IMR-90 (cell line): ENCODE measurements around the gene GTF2H3. TPM values are rescaled to one million over a fixed set of nuclear protein-coding genes. Genes with fewer than 3 reads are reported as not detected.

ENCODE experiments used
- ATAC-seq: fragments of 200-7000 bp; cut with Tn5 transposase; 2 replicates; pipeline ENCODE4 v1.9.1; 2020; ENCODE audit warnings: low read depth, mild to moderate bottlenecking, moderate library complexity
- BruUV-seq: library from RNA; stranded (reverse); fragments of 400-500 nt; replicated peaks from 2 replicates; lab custom pipeline; 2021; lab: Mats Ljungman, UMichigan
- CTCF ChIA-PET: fragments of 300-600 bp; formaldehyde crosslinking; extraction: SDS; loops from one replicate; lab custom pipeline; 2021; ENCODE audit warnings: antibody characterized with exemption; lab: Yijun Ruan, JAX
- POLR2A ChIA-PET: fragments of 300-600 bp; sonication (Branson Sonifier 250); formaldehyde crosslinking; loops from one replicate; lab custom pipeline; 2022; ENCODE audit warnings: antibody characterized with exemption; ENCODE audit not compliant: unreplicated experiment; lab: Charles Lee
- DNase-seq: peaks from one replicate; pipeline ENCODE4 v3.0.0; 2013
- H2AFZ ChIP-seq: replicated peaks from 2 replicates; pipeline ENCODE3; 2013; ENCODE audit warnings: low read length, mild to moderate bottlenecking; ENCODE audit not compliant: poor library complexity
- H2AK5ac ChIP-seq: 2 replicates; pipeline ENCODE4 v1.6.1; 2013; ENCODE audit warnings: low read depth, low read length, inconsistent platforms
- H2AK9ac ChIP-seq: replicated peaks from 2 replicates; pipeline ENCODE3; 2013; ENCODE audit warnings: mild to moderate bottlenecking, low read depth, low read length, moderate library complexity; ENCODE audit not compliant: poor library complexity
- H2BK120ac ChIP-seq: 2 replicates; pipeline ENCODE4 v1.6.1; 2013; ENCODE audit warnings: low read depth, low read length, inconsistent platforms
- H2BK15ac ChIP-seq: 3 replicates; pipeline ENCODE4 v1.6.1; 2013; ENCODE audit warnings: low read depth, low read length, inconsistent platforms
- H2BK20ac ChIP-seq: 2 replicates; pipeline ENCODE4 v1.6.1; 2013; ENCODE audit warnings: low read depth, mild to moderate bottlenecking, inconsistent platforms, low read length, moderate library complexity
- H2BK5ac ChIP-seq: 2 replicates; pipeline ENCODE4 v1.6.1; 2013; ENCODE audit warnings: mild to moderate bottlenecking, low read depth, low read length, inconsistent platforms; ENCODE audit not compliant: poor library complexity, severe bottlenecking
- H3K14ac ChIP-seq: replicated peaks from 2 replicates; pipeline ENCODE4 v1.6.1; 2013; ENCODE audit warnings: low read depth, low read length, inconsistent platforms
- H3K18ac ChIP-seq: 2 replicates; pipeline ENCODE4 v1.6.1; 2013; ENCODE audit warnings: low read depth, low read length, control low read depth
- H3K23ac ChIP-seq: 2 replicates; pipeline ENCODE4 v1.6.1; 2013; ENCODE audit warnings: low read depth, low read length, inconsistent platforms
- H3K27ac ChIP-seq: 2 replicates; pipeline ENCODE4 v1.5.1; 2013; ENCODE audit warnings: mild to moderate bottlenecking, control low read depth, low read length; ENCODE audit not compliant: insufficient read depth
- H3K27me3 ChIP-seq: 2 replicates; pipeline ENCODE4 v1.6.1; 2013; ENCODE audit warnings: low read length; ENCODE audit not compliant: control insufficient read depth, insufficient read depth
- H3K36me3 ChIP-seq: 2 replicates; pipeline ENCODE4 v1.6.1; 2013; ENCODE audit warnings: low read length, mixed read lengths; ENCODE audit not compliant: control insufficient read depth, insufficient read depth
- H3K4ac ChIP-seq: 2 replicates; pipeline ENCODE4 v1.6.1; 2013; ENCODE audit warnings: low read depth, low read length, inconsistent platforms
- H3K4me1 ChIP-seq: 2 replicates; pipeline ENCODE4 v1.6.1; 2013; ENCODE audit warnings: low read length, mixed read lengths; ENCODE audit not compliant: control insufficient read depth, insufficient read depth
- H3K4me2 ChIP-seq: 2 replicates; pipeline ENCODE4 v1.6.1; 2013; ENCODE audit warnings: low read depth, mild to moderate bottlenecking, control low read depth, low read length, moderate library complexity
- H3K4me3 ChIP-seq: 2 replicates; pipeline ENCODE4 v1.5.1; 2013; ENCODE audit warnings: low read depth, mild to moderate bottlenecking, control low read depth, low read length, moderate library complexity; ENCODE audit not compliant: insufficient read depth
- H3K56ac ChIP-seq: 2 replicates; pipeline ENCODE4 v1.6.1; 2013; ENCODE audit warnings: low read length, inconsistent platforms; ENCODE audit not compliant: insufficient read depth; ENCODE audit errors: extremely low read depth
- H3K79me1 ChIP-seq, 2 experiments: 2 replicates each; pipeline ENCODE4 v1.6.1; 2013; ENCODE audit warnings: low read length in 2 of 2, inconsistent platforms in 1 of 2, low read depth in 1 of 2
- H3K9ac ChIP-seq: 2 replicates; pipeline ENCODE4 v1.6.1; 2013; ENCODE audit warnings: low read depth, low read length, control low read depth
- H3K9me1 ChIP-seq: 2 replicates; pipeline ENCODE4 v1.6.1; 2013; ENCODE audit warnings: low read length, inconsistent platforms; ENCODE audit not compliant: insufficient read depth
- H3K9me3 ChIP-seq: 2 replicates; pipeline ENCODE4 v1.6.1; 2013; ENCODE audit warnings: low read length; ENCODE audit not compliant: control insufficient read depth, insufficient read depth
- H4K20me1 ChIP-seq: 2 replicates; pipeline ENCODE4 v1.6.1; 2013; ENCODE audit warnings: low read length, inconsistent platforms; ENCODE audit not compliant: insufficient read depth
- H4K5ac ChIP-seq: 2 replicates; pipeline ENCODE4 v1.6.1; 2013; ENCODE audit warnings: mild to moderate bottlenecking, low read depth, low read length, control low read depth
- H4K8ac ChIP-seq, 2 experiments: 2 replicates each; pipeline ENCODE4 v1.6.1; 2013; ENCODE audit warnings: low read depth in 2 of 2, low read length in 2 of 2, control low read depth in 1 of 2, inconsistent platforms in 1 of 2
- H4K91ac ChIP-seq: 2 replicates; pipeline ENCODE4 v1.6.1; 2013; ENCODE audit warnings: low read depth, low read length, inconsistent platforms; ENCODE audit not compliant: insufficient read depth
- BHLHE40 ChIP-seq: fragments of 150-350 bp; IDR thresholded peaks from 2 replicates; pipeline ENCODE4 v1.6.1; 2016; ENCODE audit warnings: mild to moderate bottlenecking, low read depth, low read length
- CEBPB ChIP-seq: IDR thresholded peaks from 2 replicates; pipeline ENCODE4 v1.6.1; 2012; ENCODE audit warnings: low read depth, low read length, improper control_type of control experiment
- CHD1 ChIP-seq: IDR thresholded peaks from 2 replicates; pipeline ENCODE4 v1.6.1; 2012; ENCODE audit warnings: low read depth, low read length, improper control_type of control experiment
- MAZ ChIP-seq: IDR thresholded peaks from 2 replicates; pipeline ENCODE4 v1.6.1; 2012; ENCODE audit warnings: low read depth, mild to moderate bottlenecking, low read length, improper control_type of control experiment, moderate library complexity, borderline replicate concordance
- MXI1 ChIP-seq: IDR thresholded peaks from 2 replicates; pipeline ENCODE4 v1.6.1; 2012; ENCODE audit warnings: low read depth, mild to moderate bottlenecking, low read length, moderate library complexity, borderline replicate concordance
- NFE2L2 ChIP-seq: fragments of 150-350 bp; IDR thresholded peaks from 2 replicates; pipeline ENCODE4 v1.6.1; 2016; ENCODE audit warnings: low read depth, mild to moderate bottlenecking, low read length
- POLR2A ChIP-seq: IDR thresholded peaks from 2 replicates; pipeline ENCODE4 v1.6.1; 2012; ENCODE audit warnings: mild to moderate bottlenecking, low read depth, low read length
- RAD21 ChIP-seq: IDR thresholded peaks from 2 replicates; pipeline ENCODE4 v1.6.1; 2012; ENCODE audit warnings: low read length, improper control_type of control experiment
- RFX5 ChIP-seq: IDR thresholded peaks from 2 replicates; pipeline ENCODE4 v1.8.0; 2012; ENCODE audit warnings: low read depth, mild to moderate bottlenecking, low read length, moderate library complexity
- SMC3 ChIP-seq: fragments of 150-350 bp; IDR thresholded peaks from 2 replicates; pipeline ENCODE4 v1.6.1; 2016; ENCODE audit warnings: low read depth, mild to moderate bottlenecking, antibody characterized with exemption, low read length, moderate library complexity
- WGBS, 2 experiments: methylation state at CpG; one replicate each; pipeline versions ENCODE4 v1.1.5 to v1.1.7; 2013; ENCODE audit warnings: missing lambda C conversion rate in 2 of 2; ENCODE audit not compliant: insufficient read length in 1 of 2; ENCODE audit errors: extremely low coverage in 2 of 2; 5-methylcytosine and 5-hydroxymethylcytosine counted together
- dilution Hi-C: fragments of 300-500 bp; cut with HindIII; formaldehyde crosslinking; loops from one replicate; pipeline ENCODE4 v1.14.3; 2018; ENCODE audit warnings: low sequenced_read_pairs; ENCODE audit not compliant: unreplicated experiment
- in situ Hi-C: fragments of 300-500 bp; cut with MboI; formaldehyde crosslinking; loops from 3 replicates; pipeline ENCODE4 v1.14.3; 2019; ENCODE audit warnings: low sequenced_read_pairs, inconsistent platforms, mixed read lengths
- intact Hi-C: fragments of 100-400 bp; cut with micrococcal nuclease; formaldehyde crosslinking; loops from 2 replicates; pipeline ENCODE4 v1.10.0; 2022
- polyA plus RNA-seq, 3 experiments: library from polyadenylated mRNA; depleted of rRNA; stranded (reverse); fragments of >200 nt; gene quantifications; 2 replicates each; pipeline ENCODE4 v1.2.3, GENCODE V29; 2012; ENCODE audit warnings: low replicate concordance in 1 of 3
- total RNA-seq: library from RNA; depleted of rRNA; stranded (reverse); fragments of >200 nt; gene quantifications from 2 replicates; pipeline ENCODE4 v1.2.3, GENCODE V29; 2012
- TF ChIP-seq, protein P1 (sequence below): fragments of 150-350 bp; IDR thresholded peaks from 2 replicates; pipeline ENCODE4 v1.6.1; 2017; ENCODE audit warnings: mild to moderate bottlenecking, antibody characterized with exemption, low read length, low read depth

The GTF2H3 gene
- total and polyA plus RNA-seq, 2 of the 4 experiments (the other 2 are of a cell fraction), result 22.2 to 80.3 TPM

DNA sequence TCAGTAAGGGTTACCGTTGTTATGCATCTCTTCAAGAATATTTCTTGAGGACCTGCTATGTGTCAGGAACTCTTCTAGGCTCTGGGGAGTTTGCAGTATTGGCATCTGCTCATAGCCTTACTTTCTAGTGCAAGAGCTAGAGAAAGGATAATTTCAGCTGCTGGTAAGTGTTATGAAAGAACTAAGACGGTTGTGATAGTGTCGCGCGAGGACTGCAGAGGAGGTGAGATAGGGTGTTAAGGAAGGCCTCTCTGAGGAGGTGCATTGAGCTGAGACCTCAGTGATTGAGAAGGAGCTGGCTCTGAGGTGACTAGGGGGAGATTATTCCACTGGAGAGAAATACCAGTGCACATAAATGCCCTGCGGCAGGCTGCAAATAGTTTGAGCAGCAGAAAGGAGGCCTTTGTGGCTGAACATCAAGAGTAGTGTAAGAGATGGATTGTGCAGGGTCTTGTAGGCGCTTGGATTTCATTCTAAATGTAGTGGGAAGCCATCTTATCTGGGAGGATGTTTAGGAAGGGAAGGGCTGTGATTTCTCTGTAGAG is 30.9 kb upstream of the GTF2H3 start:
- no peak overlapping the region for H4K5ac ChIP-seq
- peak overlapping the region; percentile 80 to 93; a peak in 3 of 4 replicates for H4K8ac ChIP-seq
- H2BK20ac ChIP-seq, result no peak overlapping the region
- H3K36me3 ChIP-seq, result peaks cover 23% of the 10 kb centered on the region
- H3K4me2 ChIP-seq, result peak overlapping the region; percentile 83
- intact Hi-C loops (no loop called here), dilution Hi-C loops (no loop called here), in situ Hi-C loops (loop anchor here (25.0 kb wide), 1 partner anchor 290 kb away; no protein-coding TSS in a partner anchor)
- H4K20me1 ChIP-seq, result peaks cover 9% of the 10 kb centered on the region; the same call in 1 of the 2 replicates
- peak overlapping the region; percentile 89 for H3K23ac ChIP-seq
- peak overlapping the region; percentile 48 for H2AK5ac ChIP-seq
- H3K4me3 ChIP-seq, result peak overlapping the region; percentile 88
- peak overlapping the region; percentile 91 for H3K4ac ChIP-seq
- TF ChIP-seq CHD1, result no peak
- TF ChIP-seq, protein P1, sequence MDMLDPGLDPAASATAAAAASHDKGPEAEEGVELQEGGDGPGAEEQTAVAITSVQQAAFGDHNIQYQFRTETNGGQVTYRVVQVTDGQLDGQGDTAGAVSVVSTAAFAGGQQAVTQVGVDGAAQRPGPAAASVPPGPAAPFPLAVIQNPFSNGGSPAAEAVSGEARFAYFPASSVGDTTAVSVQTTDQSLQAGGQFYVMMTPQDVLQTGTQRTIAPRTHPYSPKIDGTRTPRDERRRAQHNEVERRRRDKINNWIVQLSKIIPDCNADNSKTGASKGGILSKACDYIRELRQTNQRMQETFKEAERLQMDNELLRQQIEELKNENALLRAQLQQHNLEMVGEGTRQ, result no peak
- TF ChIP-seq NFE2L2, result no peak
- no peak for TF ChIP-seq BHLHE40
- TF ChIP-seq MXI1, result no peak
- no peak for TF ChIP-seq RFX5
- TF ChIP-seq RAD21, result no peak
- TF ChIP-seq CEBPB, result no peak
- no peak for TF ChIP-seq SMC3
- TF ChIP-seq POLR2A, result no peak
- TF ChIP-seq MAZ, result no peak
- no peaks in the 10 kb centered on the region for H3K27me3 ChIP-seq
- ChIA-PET CTCF (interaction anchor here (0.9 kb wide), 1 partner anchor 16 kb away, joined by 3 read pairs; no protein-coding TSS in a partner anchor), POLR2A (no interaction called here)
- H3K79me1 ChIP-seq, result peaks cover 34 to 55% of the 10 kb centered on the region in 2 experiments
- 11% methylated on average over 6 of the region's 7 CpGs; no CpG with 5 or more reads in 1 of the 2 experiments for WGBS, 2 experiments
- H2AFZ ChIP-seq, result peak overlapping the region; percentile 47
- DNase-seq, result no peak
- H3K9ac ChIP-seq, result peak overlapping the region; percentile 88
- H4K91ac ChIP-seq, result 0 out of 2 replicates have a peak overlapping the region, but pooled peaks have one; percentile 18
- peak overlapping the region; percentile 95; the same call in 1 of the 2 replicates for H3K14ac ChIP-seq
- H3K9me1 ChIP-seq, result no peaks in the 10 kb centered on the region
- no TSS peak for BruUV-seq
- no peak for ATAC-seq
- H3K56ac ChIP-seq, result peak overlapping the region; percentile 39; the same call in 1 of the 2 replicates
- H2BK120ac ChIP-seq, result no peak overlapping the region
- H3K27ac ChIP-seq, result peak overlapping the region; percentile 82
- H3K18ac ChIP-seq, result no peak overlapping the region
- no peak overlapping the region for H2BK5ac ChIP-seq
- H3K4me1 ChIP-seq, result peaks cover 4% of the 10 kb centered on the region; the same call in 1 of the 2 replicates
- no peak overlapping the region for H2BK15ac ChIP-seq
- H3K9me3 ChIP-seq, result no peaks in the 10 kb centered on the region
- H2AK9ac ChIP-seq, result peak overlapping the region; percentile 90
